ENCODE measurements around the gene LZTS2. TPM values are rescaled to one million over a fixed set of nuclear protein-coding genes. Genes with fewer than 3 reads are reported as not detected.

The LZTS2 gene
- total RNA-seq, 1 experiment from 2014 or later = 69.1 TPM

DNA sequence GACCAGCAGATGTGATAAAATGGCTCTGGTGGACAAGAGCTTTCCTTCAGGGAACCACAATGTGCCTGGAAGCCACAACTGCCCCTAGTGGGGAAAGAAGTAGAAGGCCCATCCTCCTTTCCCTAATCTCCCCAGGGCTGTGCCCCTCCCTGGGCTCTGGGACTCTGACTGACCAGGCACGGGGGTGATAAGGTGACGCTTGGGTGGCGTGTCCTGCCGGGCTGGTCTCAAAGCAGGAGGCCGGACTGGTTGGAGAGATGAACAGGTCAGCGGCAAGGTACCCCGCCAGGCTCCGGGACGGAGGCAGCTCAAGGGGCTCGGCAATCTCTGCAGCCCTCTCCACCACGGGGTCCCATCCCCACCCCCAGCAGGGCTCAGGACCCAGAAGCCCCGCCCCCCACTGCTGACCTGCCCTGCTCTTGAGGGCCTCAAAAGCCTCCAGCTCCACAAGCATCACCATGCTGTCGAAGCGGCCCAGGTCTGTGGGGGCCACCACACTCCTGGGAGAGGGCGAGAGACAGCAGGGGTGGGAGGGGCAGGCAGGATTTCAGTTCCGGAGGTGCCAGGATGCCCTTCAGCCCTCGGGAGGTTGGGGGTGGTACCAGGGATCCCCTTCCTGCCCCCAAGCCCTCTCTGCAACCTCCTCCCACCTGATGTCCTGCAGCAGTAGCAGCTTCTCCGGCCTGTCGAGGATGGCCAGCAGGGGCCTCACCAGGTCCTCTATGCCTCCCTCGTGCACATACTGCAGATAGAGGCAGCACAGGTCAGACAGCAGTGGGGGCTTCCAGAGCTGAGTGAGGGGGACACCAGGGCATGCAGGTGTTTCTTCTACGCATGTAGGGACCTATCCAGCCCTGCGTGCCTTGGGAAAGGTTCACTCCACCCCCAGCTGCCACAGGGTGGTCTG is 12.2 kb downstream of the LZTS2 start:
- Histone ChIP-seq H3K9ac (ENCODE audit: extremely low read depth, insufficient read length, low read length) (no peak overlapping the region), H4K91ac (ENCODE audit: insufficient read length, low read depth, low read length) (no peak overlapping the region), H2BK5ac (ENCODE audit: insufficient read length, low read length) (no peak overlapping the region), H2AK5ac (ENCODE audit: insufficient read length, low read length) (no peak overlapping the region), H4K5ac (ENCODE audit: insufficient read length, low read depth, low read length) (no peak overlapping the region), H3K27ac (ENCODE audit: insufficient read length, low read depth, low read length) (no peak overlapping the region), H2AFZ (ENCODE audit: low read length) (no peak overlapping the region), H2BK12ac (ENCODE audit: insufficient read length, low read depth, low read length) (no peak overlapping the region), H4K20me1 (ENCODE audit: control insufficient read depth, insufficient read depth, insufficient read length) (no peaks in the 10 kb centered on the region), H3K27me3 (ENCODE audit: insufficient read depth, low read length) (no peaks in the 10 kb centered on the region; the same call in 1 of the 2 replicates), H4K8ac (replicated peaks; ENCODE audit: insufficient read length, low read depth, low read length) (no peak overlapping the region), H2BK20ac (ENCODE audit: low read depth, low read length, poor library complexity, severe bottlenecking) (no peak overlapping the region), H3K56ac (ENCODE audit: insufficient read length, low read depth, low read length) (no peak overlapping the region), H3K4me2 (ENCODE audit: insufficient read depth, insufficient read length, low read length) (no peak overlapping the region), H3K23ac (ENCODE audit: insufficient read length, low read depth, low read length) (no peak overlapping the region), H3K4ac (ENCODE audit: low read depth, low read length) (no peak overlapping the region), H3K79me2 (ENCODE audit: insufficient read depth, low read length) (no peaks in the 10 kb centered on the region), H3T11ph (ENCODE audit: low read length) (no peak overlapping the region), H3K14ac (ENCODE audit: insufficient read depth, low read length) (no peak overlapping the region), H3K79me1 (ENCODE audit: insufficient read depth, low read depth, low read length, poor library complexity, severe bottlenecking) (no peaks in the 10 kb centered on the region), H2BK120ac (ENCODE audit: low read depth, low read length, poor library complexity, severe bottlenecking) (no peak overlapping the region), H3K18ac (ENCODE audit: insufficient read length, low read depth, low read length) (no peak overlapping the region), H3K9me3 (ENCODE audit: control insufficient read depth, low read depth, low read length) (no peaks in the 10 kb centered on the region), H3K4me1 (ENCODE audit: insufficient read depth, low read length) (no peaks in the 10 kb centered on the region), H3K23me2 (ENCODE audit: insufficient read length, low read depth, low read length, poor library complexity, severe bottlenecking) (no peaks in the 10 kb centered on the region), H2BK15ac (ENCODE audit: low read depth, low read length) (no peak overlapping the region)
- Mint-ChIP-seq H3K27me3 (ENCODE audit: low read depth) (peaks cover 31% of the 10 kb centered on the region), H3K9me3 (no peaks in the 10 kb centered on the region; a peak in 1 of 5 replicates), H3K4me1 (peaks cover 24 to 41% of the 10 kb centered on the region in 2 experiments), H3K27ac (no peak overlapping the region), H3K4me3 (no peak overlapping the region), H3K36me3 (ENCODE audit: insufficient read depth in 1 of 3, low read depth in 3 of 3) (peaks cover 0 to 6% (median 5%) of the 10 kb centered on the region in 3 experiments; a peak in 2 of 7 replicates)
- WGBS (ENCODE audit: extremely low coverage, insufficient read length, low lambda C conversion rate) = no CpG with 5 or more reads among the region's 22 CpGs
- peak; percentile 67 for DNase-seq
- TF ChIP-seq, protein P1, sequence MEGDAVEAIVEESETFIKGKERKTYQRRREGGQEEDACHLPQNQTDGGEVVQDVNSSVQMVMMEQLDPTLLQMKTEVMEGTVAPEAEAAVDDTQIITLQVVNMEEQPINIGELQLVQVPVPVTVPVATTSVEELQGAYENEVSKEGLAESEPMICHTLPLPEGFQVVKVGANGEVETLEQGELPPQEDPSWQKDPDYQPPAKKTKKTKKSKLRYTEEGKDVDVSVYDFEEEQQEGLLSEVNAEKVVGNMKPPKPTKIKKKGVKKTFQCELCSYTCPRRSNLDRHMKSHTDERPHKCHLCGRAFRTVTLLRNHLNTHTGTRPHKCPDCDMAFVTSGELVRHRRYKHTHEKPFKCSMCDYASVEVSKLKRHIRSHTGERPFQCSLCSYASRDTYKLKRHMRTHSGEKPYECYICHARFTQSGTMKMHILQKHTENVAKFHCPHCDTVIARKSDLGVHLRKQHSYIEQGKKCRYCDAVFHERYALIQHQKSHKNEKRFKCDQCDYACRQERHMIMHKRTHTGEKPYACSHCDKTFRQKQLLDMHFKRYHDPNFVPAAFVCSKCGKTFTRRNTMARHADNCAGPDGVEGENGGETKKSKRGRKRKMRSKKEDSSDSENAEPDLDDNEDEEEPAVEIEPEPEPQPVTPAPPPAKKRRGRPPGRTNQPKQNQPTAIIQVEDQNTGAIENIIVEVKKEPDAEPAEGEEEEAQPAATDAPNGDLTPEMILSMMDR (conservative IDR thresholded peaks at IDR 0.05) = peak; percentile 66
